Heart left ventricle (tissue), 13 donors: ENCODE results near the gene CFAP46.

ENCODE experiments used
- CTCF ChIP-seq, 12 donors: fragments of 200-600 bp; sonication (generic) in 4 of 12; IDR thresholded peaks; one replicate each; pipeline versions ENCODE4 v1.5.0 to v1.8.0; 2018 to 2022; ENCODE audit warnings: antibody characterized with exemption in 12 of 12, mild to moderate bottlenecking in 5 of 12
- POLR2A ChIP-seq, 2 donors: fragments of 450-650 bp; IDR thresholded peaks; one replicate each; pipeline ENCODE4 v1.6.1; 2017; ENCODE audit warnings: antibody characterized with exemption in 2 of 2, mild to moderate bottlenecking in 2 of 2, moderate library complexity in 2 of 2
- donor health status: ischemic (EF 13 %, LVEDD 7.1; RV severe dilation, severe dysfunction).
- donor health status: DM: no; HTN: yes; CAD: no.
- donor health status: DM: no; HTN: no; CAD: no.
- donor health status: ischemic (EF 25% LVEDD 6.9; RV normal size, moderate dysfunction).
- donor health status: ischemic (EF 25% LVEDD 5.7; RV mildly dilated, moderate dysfunction).
- donor health status: ischemic (EF 35%, LVEDD 5.7; RV mildly dilated, moderate dysfunction).
- donor health status: nonischemic (EF 11% LVEDD 7.7; RV severe dilation, severe dysfunction).
- donor health status: DM: yes; HTN: yes; CAD: no.
- donor health status: PGD.
- donor health status: ischemic (EF 29% LVEDD 5.4; RV normal size, mild dysfunction).
- donor health status: nonischemic (EF 23%, LVEDD 6.1; RV moderate dilation, normal function).

GRCh38 chr10:132872658-132873057 lies 69.7 kb downstream of the CFAP46 start:
- TF ChIP-seq CTCF (IDR thresholded peaks at IDR 0.05) (no peak), POLR2A (IDR thresholded peaks at IDR 0.05) (no peak)
